ENCODE data around the gene OR5B21.

DNA sequence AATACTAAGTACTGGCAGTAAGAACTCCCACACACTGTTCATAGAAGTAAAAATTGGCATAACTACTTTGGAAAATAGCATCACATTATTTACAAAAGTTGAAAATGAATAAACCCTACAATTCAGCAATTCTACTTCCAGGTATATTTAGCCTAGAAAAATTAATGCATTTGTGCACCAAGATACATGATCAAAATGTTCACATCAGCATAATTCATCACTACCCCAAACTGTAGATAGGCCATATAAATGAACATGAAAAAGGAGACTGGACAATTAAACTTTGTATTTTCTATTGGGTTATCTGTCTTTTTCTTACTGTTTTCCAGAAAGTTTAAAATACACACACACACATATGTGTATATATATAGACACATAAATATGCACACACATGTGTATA is 5.9 kb downstream of the OR5B21 start:
- TF ChIP-seq POLR2A (IDR thresholded peaks at IDR 0.05): no peak
- TF ChIP-seq, protein P1, sequence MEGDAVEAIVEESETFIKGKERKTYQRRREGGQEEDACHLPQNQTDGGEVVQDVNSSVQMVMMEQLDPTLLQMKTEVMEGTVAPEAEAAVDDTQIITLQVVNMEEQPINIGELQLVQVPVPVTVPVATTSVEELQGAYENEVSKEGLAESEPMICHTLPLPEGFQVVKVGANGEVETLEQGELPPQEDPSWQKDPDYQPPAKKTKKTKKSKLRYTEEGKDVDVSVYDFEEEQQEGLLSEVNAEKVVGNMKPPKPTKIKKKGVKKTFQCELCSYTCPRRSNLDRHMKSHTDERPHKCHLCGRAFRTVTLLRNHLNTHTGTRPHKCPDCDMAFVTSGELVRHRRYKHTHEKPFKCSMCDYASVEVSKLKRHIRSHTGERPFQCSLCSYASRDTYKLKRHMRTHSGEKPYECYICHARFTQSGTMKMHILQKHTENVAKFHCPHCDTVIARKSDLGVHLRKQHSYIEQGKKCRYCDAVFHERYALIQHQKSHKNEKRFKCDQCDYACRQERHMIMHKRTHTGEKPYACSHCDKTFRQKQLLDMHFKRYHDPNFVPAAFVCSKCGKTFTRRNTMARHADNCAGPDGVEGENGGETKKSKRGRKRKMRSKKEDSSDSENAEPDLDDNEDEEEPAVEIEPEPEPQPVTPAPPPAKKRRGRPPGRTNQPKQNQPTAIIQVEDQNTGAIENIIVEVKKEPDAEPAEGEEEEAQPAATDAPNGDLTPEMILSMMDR (IDR thresholded peaks at IDR 0.05): no peak
